MM.1S (cell line): ENCODE data around the gene KCNMA1.

Source experiments
- CTCF ChIP-seq: fragments of 300-600 bp; sonication (generic); IDR thresholded peaks from 2 replicates; pipeline ENCODE4 v1.5.1; 2016; ENCODE audit warnings: antibody characterized with exemption, low read length, mixed read lengths
- EZH2phosphoT487 ChIP-seq: fragments of 300-600 bp; sonication (generic); IDR thresholded peaks from 2 replicates; pipeline ENCODE4 v1.6.1; 2018; ENCODE audit warnings: antibody characterized with exemption, low read length

DNA sequence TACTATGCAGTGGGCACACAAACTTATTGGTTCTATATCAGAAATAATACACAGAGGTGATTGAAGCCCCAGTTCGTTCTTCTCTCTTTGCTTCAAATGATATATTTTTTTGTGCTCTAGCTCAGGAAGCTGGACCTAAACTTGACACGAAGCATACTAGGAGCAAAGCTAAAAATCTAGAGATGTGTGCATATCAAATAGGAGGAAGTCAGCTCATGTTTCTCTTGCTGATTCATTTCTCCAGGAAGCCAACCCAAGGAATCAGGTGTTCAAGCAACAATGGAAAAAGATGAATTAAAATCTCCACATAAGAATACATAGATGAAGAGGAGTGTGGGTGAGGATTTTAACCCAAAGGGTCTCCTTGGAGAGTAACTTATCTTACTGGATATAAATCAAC, 432.5 kb downstream of the KCNMA1 start:
- TF ChIP-seq CTCF (no peak), EZH2phosphoT487 (no peak)
